ENCODE results near the gene LBHD1. TPM values are rescaled to one million over a fixed set of nuclear protein-coding genes. Genes with fewer than 3 reads are reported as not detected.
A peak's percentile ranks its signal among the peaks of the same experiment; 100 is the strongest.

The LBHD1 gene
- total and polyA plus RNA-seq, 8 donors, result 1.4 to 21.7 (median 3.8) TPM

DNA sequence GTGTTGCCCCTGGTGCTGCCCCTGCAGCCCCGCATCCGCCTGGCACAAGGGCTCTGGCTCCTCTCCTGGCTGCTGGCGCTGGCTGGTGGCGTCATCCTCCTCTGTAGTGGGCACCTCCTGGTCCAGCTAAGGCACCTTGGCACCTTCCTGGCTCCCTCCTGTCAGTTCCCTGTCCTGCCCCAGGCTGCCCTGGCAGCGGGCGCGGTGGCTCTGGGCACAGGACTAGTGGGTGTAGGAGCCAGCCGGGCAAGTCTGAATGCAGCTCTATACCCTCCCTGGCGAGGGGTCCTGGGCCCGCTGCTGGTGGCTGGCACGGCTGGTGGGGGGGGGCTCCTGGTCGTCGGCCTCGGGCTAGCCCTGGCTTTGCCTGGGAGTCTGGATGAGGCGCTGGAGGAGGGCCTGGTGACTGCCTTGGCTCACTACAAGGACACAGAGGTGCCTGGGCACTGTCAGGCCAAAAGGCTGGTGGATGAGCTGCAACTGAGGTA lies 58.7 kb downstream of the LBHD1 start:
- Histone ChIP-seq H3K36me3 (no peaks in the 10 kb centered on the region), H3K9me3 (no peaks in the 10 kb centered on the region), H3K27me3 (no peaks in the 10 kb centered on the region), H3K4me1 (peaks cover 0 to 11% (median 0%) of the 10 kb centered on the region in 3 donors), H3K4me3 (peak overlapping the region in 1 of 4 donors; percentile 71), H3K27ac (peak overlapping the region; percentile 67 to 97 (median 93))
- ATAC-seq (peak in 3 of 4 donors; percentile 3 to 15 (median 6)), FAIRE-seq (no peak), DNase-seq (peak in 5 of 6 donors; percentile 33 to 87 (median 56))
- TF ChIP-seq, protein P1, sequence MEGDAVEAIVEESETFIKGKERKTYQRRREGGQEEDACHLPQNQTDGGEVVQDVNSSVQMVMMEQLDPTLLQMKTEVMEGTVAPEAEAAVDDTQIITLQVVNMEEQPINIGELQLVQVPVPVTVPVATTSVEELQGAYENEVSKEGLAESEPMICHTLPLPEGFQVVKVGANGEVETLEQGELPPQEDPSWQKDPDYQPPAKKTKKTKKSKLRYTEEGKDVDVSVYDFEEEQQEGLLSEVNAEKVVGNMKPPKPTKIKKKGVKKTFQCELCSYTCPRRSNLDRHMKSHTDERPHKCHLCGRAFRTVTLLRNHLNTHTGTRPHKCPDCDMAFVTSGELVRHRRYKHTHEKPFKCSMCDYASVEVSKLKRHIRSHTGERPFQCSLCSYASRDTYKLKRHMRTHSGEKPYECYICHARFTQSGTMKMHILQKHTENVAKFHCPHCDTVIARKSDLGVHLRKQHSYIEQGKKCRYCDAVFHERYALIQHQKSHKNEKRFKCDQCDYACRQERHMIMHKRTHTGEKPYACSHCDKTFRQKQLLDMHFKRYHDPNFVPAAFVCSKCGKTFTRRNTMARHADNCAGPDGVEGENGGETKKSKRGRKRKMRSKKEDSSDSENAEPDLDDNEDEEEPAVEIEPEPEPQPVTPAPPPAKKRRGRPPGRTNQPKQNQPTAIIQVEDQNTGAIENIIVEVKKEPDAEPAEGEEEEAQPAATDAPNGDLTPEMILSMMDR (IDR thresholded peaks at IDR 0.05), result no peak
- intact Hi-C loops (cut with DNase I), result no loop called here
- WGBS, 2 donors, result 41 to 44% methylated on average over 15 of the region's 15 CpGs

Other genes starting within 250 kb of the LBHD1 start
- 100 to 1,000 TPM in 1 of 6 donors, 10 to 100 TPM in 5; 53.2 to 163 (median 77.2) TPM for gene AHNAK, start 125.5 kb downstream of the LBHD1 start, total RNA-seq
- 10 to 100 TPM; 18.7 to 32.5 TPM for gene AHNAK, start 125.5 kb downstream of the LBHD1 start, polyA plus RNA-seq
- 1,000 to 10,000 TPM in 4 of 6 donors, 100 to 1,000 TPM in 2; 723 to 1,171 (median 1,053) TPM for gene EEF1G, start 98.4 kb downstream of the LBHD1 start, total RNA-seq
- gene EEF1G, start 98.4 kb downstream of the LBHD1 start, polyA plus RNA-seq, result 100 to 1,000 TPM; 630 to 745 TPM
- 10 to 100 TPM; 12.0 to 20.3 (median 14.6) TPM for gene TUT1, start 80.7 kb downstream of the LBHD1 start, total RNA-seq
- gene TUT1, start 80.7 kb downstream of the LBHD1 start, polyA plus RNA-seq, result 10 to 100 TPM; 24.6 to 33.4 TPM
- 10 to 100 TPM; 14.7 to 35.6 (median 23.0) TPM for gene MTA2, start 70.4 kb downstream of the LBHD1 start, total RNA-seq
- gene MTA2, start 70.4 kb downstream of the LBHD1 start, polyA plus RNA-seq, result 10 to 100 TPM; 28.7 to 42.3 TPM
- gene EML3, start 59.5 kb downstream of the LBHD1 start, total RNA-seq, result 10 to 100 TPM; 22.0 to 34.1 (median 23.4) TPM
- gene EML3, start 59.5 kb downstream of the LBHD1 start, polyA plus RNA-seq, result 10 to 100 TPM; 70.7 to 86.4 TPM
- gene ROM1, start 59.0 kb downstream of the LBHD1 start, total RNA-seq, result 1 to 10 TPM in 4 of 6 donors, under 1 TPM in 2; 0.65 to 2.8 (median 1.6) TPM
- 1 to 10 TPM; 5.1 to 5.6 TPM for gene ROM1, start 59.0 kb downstream of the LBHD1 start, polyA plus RNA-seq
- 10 to 100 TPM; 13.2 to 24.1 (median 17.1) TPM for gene B3GAT3, start 50.3 kb downstream of the LBHD1 start, total RNA-seq
- 10 to 100 TPM; 45.7 to 50.8 TPM for gene B3GAT3, start 50.3 kb downstream of the LBHD1 start, polyA plus RNA-seq
- 100 to 1,000 TPM; 106 to 210 (median 152) TPM for gene GANAB, start 25.7 kb downstream of the LBHD1 start, total RNA-seq
- 10 to 100 TPM; 88.1 to 93.1 TPM for gene GANAB, start 25.7 kb downstream of the LBHD1 start, polyA plus RNA-seq
- 10 to 100 TPM in 3 of 6 donors, 1 to 10 TPM in 3; 5.8 to 12.9 (median 9.5) TPM for gene INTS5, start 19.0 kb downstream of the LBHD1 start, total RNA-seq
- 1 to 10 TPM; 4.5 to 4.6 TPM for gene INTS5, start 19.0 kb downstream of the LBHD1 start, polyA plus RNA-seq
- 10 to 100 TPM; 13.2 to 21.3 (median 16.9) TPM for gene C11orf98, start 7.1 kb downstream of the LBHD1 start, total RNA-seq
- gene C11orf98, start 7.1 kb downstream of the LBHD1 start, polyA plus RNA-seq, result 10 to 100 TPM; 56.3 to 70.8 TPM
- gene CSKMT, start 7.0 kb downstream of the LBHD1 start, total RNA-seq, result 10 to 100 TPM in 1 of 6 donors, 1 to 10 TPM in 5; 4.0 to 11.0 (median 7.3) TPM
- 10 to 100 TPM; 19.6 to 25.4 TPM for gene CSKMT, start 7.0 kb downstream of the LBHD1 start, polyA plus RNA-seq
- gene UQCC3, start 594 bp downstream of the LBHD1 start, total RNA-seq, result 1 to 10 TPM; 3.2 to 4.9 (median 3.6) TPM
- gene UQCC3, start 594 bp downstream of the LBHD1 start, polyA plus RNA-seq, result 10 to 100 TPM; 14.1 to 17.3 TPM
- 10 to 100 TPM; 37.7 to 67.7 (median 51.9) TPM for gene UBXN1, start 6.8 kb upstream of the LBHD1 start, total RNA-seq
- gene UBXN1, start 6.8 kb upstream of the LBHD1 start, polyA plus RNA-seq, result 100 to 1,000 TPM in 1 of 2 donors, 10 to 100 TPM in 1; 86.0 to 104 TPM
- 1 to 10 TPM in 2 of 6 donors, under 1 TPM in 4; 0.16 to 1.6 (median 0.53) TPM for gene LRRN4CL, start 17.3 kb upstream of the LBHD1 start, total RNA-seq
- under 1 TPM; 0.23 to 0.76 TPM for gene LRRN4CL, start 17.3 kb upstream of the LBHD1 start, polyA plus RNA-seq
- 10 to 100 TPM; 30.3 to 58.6 (median 47.9) TPM for gene BSCL2, start 35.2 kb upstream of the LBHD1 start, total RNA-seq
- 100 to 1,000 TPM in 1 of 2 donors, 10 to 100 TPM in 1; 99.2 to 151 TPM for gene BSCL2, start 35.2 kb upstream of the LBHD1 start, polyA plus RNA-seq
- under 1 TPM in 2 of 6 donors, not detected in 4; 0.19 to 0.37 TPM for gene GNG3, start 35.4 kb upstream of the LBHD1 start, total RNA-seq
- gene GNG3, start 35.4 kb upstream of the LBHD1 start, polyA plus RNA-seq, result under 1 TPM in 1 of 2 donors, not detected in 1; 0.26 TPM
- 10 to 100 TPM; 17.5 to 26.2 (median 18.0) TPM for gene HNRNPUL2, start 55.2 kb upstream of the LBHD1 start, total RNA-seq
- gene HNRNPUL2, start 55.2 kb upstream of the LBHD1 start, polyA plus RNA-seq, result 10 to 100 TPM; 19.1 to 25.9 TPM
- gene TTC9C, start 56.2 kb upstream of the LBHD1 start, total RNA-seq, result 10 to 100 TPM in 4 of 6 donors, 1 to 10 TPM in 2; 7.6 to 17.8 (median 10.5) TPM
- 10 to 100 TPM; 16.7 to 20.3 TPM for gene TTC9C, start 56.2 kb upstream of the LBHD1 start, polyA plus RNA-seq
- gene ZBTB3, start 81.9 kb upstream of the LBHD1 start, total RNA-seq, result 1 to 10 TPM; 3.7 to 9.8 (median 5.4) TPM
- 1 to 10 TPM; 2.0 to 2.4 TPM for gene ZBTB3, start 81.9 kb upstream of the LBHD1 start, polyA plus RNA-seq
- 10 to 100 TPM; 15.1 to 32.0 (median 22.6) TPM for gene POLR2G, start 89.3 kb upstream of the LBHD1 start, total RNA-seq
- gene POLR2G, start 89.3 kb upstream of the LBHD1 start, polyA plus RNA-seq, result 10 to 100 TPM; 36.4 to 67.1 TPM
- gene TAF6L, start 99.1 kb upstream of the LBHD1 start, total RNA-seq, result 10 to 100 TPM in 4 of 6 donors, 1 to 10 TPM in 2; 9.3 to 18.6 (median 11.7) TPM
- gene TAF6L, start 99.1 kb upstream of the LBHD1 start, polyA plus RNA-seq, result 10 to 100 TPM; 37.2 to 53.5 TPM
- gene TMEM179B, start 115.1 kb upstream of the LBHD1 start, total RNA-seq, result 10 to 100 TPM; 14.8 to 26.2 (median 19.1) TPM
- 10 to 100 TPM; 27.1 to 59.6 TPM for gene TMEM179B, start 115.1 kb upstream of the LBHD1 start, polyA plus RNA-seq
- 1 to 10 TPM; 5.0 to 9.1 (median 6.9) TPM for gene TMEM223, start 119.7 kb upstream of the LBHD1 start, total RNA-seq
- 10 to 100 TPM; 16.3 to 16.6 TPM for gene TMEM223, start 119.7 kb upstream of the LBHD1 start, polyA plus RNA-seq
- gene NXF1, start 133.2 kb upstream of the LBHD1 start, total RNA-seq, result 10 to 100 TPM; 20.9 to 60.9 (median 30.8) TPM
- gene NXF1, start 133.2 kb upstream of the LBHD1 start, polyA plus RNA-seq, result 100 to 1,000 TPM; 150 to 294 TPM
- gene STX5, start 159.8 kb upstream of the LBHD1 start, total RNA-seq, result 10 to 100 TPM; 22.8 to 31.2 (median 26.9) TPM
- 10 to 100 TPM; 18.6 to 27.9 TPM for gene STX5, start 159.8 kb upstream of the LBHD1 start, polyA plus RNA-seq
- not detected for gene TEX54, start 160.6 kb upstream of the LBHD1 start, total RNA-seq
- gene TEX54, start 160.6 kb upstream of the LBHD1 start, polyA plus RNA-seq, result under 1 TPM in 1 of 2 donors, not detected in 1; 0.65 TPM
- 10 to 100 TPM; 18.4 to 35.1 (median 27.1) TPM for gene WDR74, start 167.3 kb upstream of the LBHD1 start, total RNA-seq
- 10 to 100 TPM; 47.6 to 59.5 TPM for gene WDR74, start 167.3 kb upstream of the LBHD1 start, polyA plus RNA-seq
- gene SLC3A2, start 208.6 kb upstream of the LBHD1 start, total RNA-seq, result 100 to 1,000 TPM in 1 of 6 donors, 10 to 100 TPM in 5; 68.8 to 331 (median 75.1) TPM
- gene SLC3A2, start 208.6 kb upstream of the LBHD1 start, polyA plus RNA-seq, result 100 to 1,000 TPM in 1 of 2 donors, 10 to 100 TPM in 1; 66.9 to 116 TPM
- under 1 TPM in 5 of 6 donors, not detected in 1; 0.06 to 0.15 (median 0.09) TPM for gene CHRM1, start 249.1 kb upstream of the LBHD1 start, total RNA-seq
- under 1 TPM; 0.14 to 0.19 TPM for gene CHRM1, start 249.1 kb upstream of the LBHD1 start, polyA plus RNA-seq